K562 (cell line): Measurements from ENCODE around the gene CMSS1. TPM values are rescaled to one million over a fixed set of nuclear protein-coding genes. Genes with fewer than 3 reads are reported as not detected.

ENCODE experiments used
- CBFA2T2 ChIP-seq: fragments of 450-650 bp; conservative IDR thresholded peaks from 2 replicates; pipeline ENCODE4 v1.6.1; 2017; ENCODE audit warnings: mild to moderate bottlenecking
- ERF ChIP-seq: fragments of 450-650 bp; formaldehyde crosslinking; IDR thresholded peaks from 2 replicates; pipeline ENCODE4 v1.4.0; 2020; ENCODE audit warnings: mild to moderate bottlenecking, mixed read lengths
- HMGXB4 ChIP-seq: sonication (generic); formaldehyde crosslinking; IDR thresholded peaks from 2 replicates; pipeline ENCODE4 v1.8.1; 2023; ENCODE audit warnings: mild to moderate bottlenecking, missing genetic modification reagents
- HNRNPH1 ChIP-seq: fragments of 200-400 bp; formaldehyde crosslinking; optimal IDR thresholded peaks from 2 replicates; pipeline ENCODE3; 2017; ENCODE audit warnings: low read depth, mild to moderate bottlenecking, low read length, moderate library complexity
- HNRNPLL ChIP-seq: fragments of 200-400 bp; formaldehyde crosslinking; IDR thresholded peaks from 2 replicates; pipeline ENCODE4 v1.6.1; 2017; ENCODE audit warnings: low read length, low read depth, mild to moderate bottlenecking; ENCODE audit not compliant: poor library complexity, severe bottlenecking
- POLR2AphosphoS5 ChIP-seq: IDR thresholded peaks from 2 replicates; pipeline ENCODE4 v1.6.1; 2011; ENCODE audit warnings: mild to moderate bottlenecking, low read depth, low read length, moderate library complexity; ENCODE audit not compliant: control insufficient read depth, insufficient read depth
- PRMT5 ChIP-seq: sonication (generic); formaldehyde crosslinking; IDR thresholded peaks from 2 replicates; pipeline ENCODE4 v1.5.0; 2020; ENCODE audit warnings: missing genetic modification reagents
- SAFB ChIP-seq: fragments of 200-400 bp; formaldehyde crosslinking; IDR thresholded peaks from 2 replicates; pipeline ENCODE4 v1.6.1; 2017; ENCODE audit warnings: low read depth, low read length, borderline replicate concordance
- SNIP1 ChIP-seq: fragments of 450-650 bp; IDR thresholded peaks from 2 replicates; pipeline ENCODE4 v1.7.1; 2017; ENCODE audit warnings: low read depth, mild to moderate bottlenecking
- SP2 ChIP-seq: IDR thresholded peaks from 2 replicates; pipeline ENCODE4 v1.6.1; 2011; ENCODE audit warnings: mild to moderate bottlenecking, low read depth, low read length, moderate library complexity; ENCODE audit not compliant: poor library complexity, severe bottlenecking; ENCODE audit errors: extremely low read depth
- ZNF592 ChIP-seq: fragments of 450-650 bp; IDR thresholded peaks from 2 replicates; pipeline ENCODE4 v1.6.1; 2017; ENCODE audit warnings: antibody characterized with exemption, mild to moderate bottlenecking
- ZNF764 ChIP-seq: fragments of 250-450 bp; sonication (Bioruptor Pico); IDR thresholded peaks from 2 replicates; pipeline ENCODE4 v1.4.0; 2020; ENCODE audit warnings: low read depth, mild to moderate bottlenecking, moderate library complexity
- polyA plus RNA-seq, 8 experiments: library from polyadenylated mRNA; depleted of rRNA in 4 of 8; stranded (reverse) in 5 of 8; unstranded in 3 of 8; fragments of >200 nt; fragmentation: Nextera tagmentation in 2 of 8; fragmentation: Illumina TruSeq in 1 of 8; extraction: Ambion mirVana in 2 of 8; extraction: Trizol in 1 of 8; gene quantifications; 2 replicates each; pipeline versions ENCODE4 v1.2.1 to v1.2.3, GENCODE V29; 2011 to 2014; ENCODE audit warnings: inconsistent platforms in 1 of 8, missing spikeins in 1 of 8
- total RNA-seq, 7 experiments: library from RNA; depleted of rRNA in 6 of 7; stranded (reverse); fragments of >200 nt in 6 of 7; fragmentation: Illumina TruSeq in 2 of 7; extraction: Trizol in 2 of 7; gene quantifications; 2 replicates each; pipeline versions ENCODE4 v1.2.1 to v1.2.3, GENCODE V29; 2011 to 2021; ENCODE audit warnings: low replicate concordance in 1 of 7
- TF ChIP-seq, protein P1 (sequence below): fragments of 450-650 bp; formaldehyde crosslinking; IDR thresholded peaks from 2 replicates; pipeline ENCODE4 v1.4.0; 2020; ENCODE audit warnings: mild to moderate bottlenecking, moderate library complexity
- TF ChIP-seq, protein P2 (sequence below): sonication (generic); formaldehyde crosslinking; IDR thresholded peaks from 2 replicates; pipeline ENCODE4 v1.8.1; 2022; ENCODE audit warnings: missing genetic modification reagents

CMSS1 gene
- total and polyA plus RNA-seq, 9 of the 15 experiments (the other 6 are each of a cell fraction or from before 2014, with no cell fraction given): 46.9 to 109 (median 72.3) TPM

DNA sequence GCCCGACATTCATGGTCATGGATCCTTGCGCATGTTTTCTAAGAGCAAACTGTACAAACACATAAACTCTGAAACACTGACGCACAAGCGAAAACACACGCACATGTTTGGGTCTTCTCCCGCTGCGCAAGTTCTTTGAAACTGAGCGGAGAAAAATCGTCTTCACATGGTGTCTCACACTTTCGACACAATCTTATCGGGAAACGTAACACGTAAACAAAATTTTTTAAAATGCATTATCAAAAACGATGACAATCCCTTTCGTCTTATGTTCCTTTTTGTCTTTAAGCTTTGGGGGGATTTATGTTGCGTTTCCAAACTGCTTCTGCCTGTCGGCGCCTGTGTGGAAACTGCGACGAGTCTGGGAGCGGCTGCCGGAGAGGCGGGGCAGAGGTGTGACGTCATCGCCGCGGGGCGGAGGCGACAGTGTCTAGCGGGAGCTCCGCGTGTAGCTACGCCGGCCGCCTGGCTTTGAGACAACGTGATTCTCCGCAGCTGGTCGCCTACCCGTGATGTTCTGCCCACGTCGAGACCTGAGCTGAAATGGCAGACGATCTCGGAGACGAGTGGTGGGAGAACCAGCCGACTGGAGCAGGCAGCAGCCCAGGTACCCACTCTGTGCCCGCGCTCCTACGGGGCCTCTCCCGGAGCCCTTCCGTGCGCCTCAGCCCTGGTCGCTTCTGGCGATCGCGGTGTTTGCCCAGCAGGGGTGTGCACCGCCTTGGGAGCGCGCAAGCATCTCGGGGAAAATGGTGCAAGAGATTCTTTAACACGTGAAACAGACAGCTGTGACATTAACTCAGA is at the start of gene CMSS1 (continued):
- TF ChIP-seq, protein P1, sequence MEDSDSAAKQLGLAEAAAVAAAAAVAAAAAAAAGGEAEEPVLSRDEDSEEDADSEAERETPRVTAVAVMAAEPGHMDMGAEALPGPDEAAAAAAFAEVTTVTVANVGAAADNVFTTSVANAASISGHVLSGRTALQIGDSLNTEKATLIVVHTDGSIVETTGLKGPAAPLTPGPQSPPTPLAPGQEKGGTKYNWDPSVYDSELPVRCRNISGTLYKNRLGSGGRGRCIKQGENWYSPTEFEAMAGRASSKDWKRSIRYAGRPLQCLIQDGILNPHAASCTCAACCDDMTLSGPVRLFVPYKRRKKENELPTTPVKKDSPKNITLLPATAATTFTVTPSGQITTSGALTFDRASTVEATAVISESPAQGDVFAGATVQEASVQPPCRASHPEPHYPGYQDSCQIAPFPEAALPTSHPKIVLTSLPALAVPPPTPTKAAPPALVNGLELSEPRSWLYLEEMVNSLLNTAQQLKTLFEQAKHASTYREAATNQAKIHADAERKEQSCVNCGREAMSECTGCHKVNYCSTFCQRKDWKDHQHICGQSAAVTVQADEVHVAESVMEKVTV (CRISPR knock-in tag): no peak
- TF ChIP-seq PRMT5 (CRISPR knock-in tag) (no peak), SAFB (no peak), SP2 (no peak), SNIP1 (no peak), ZNF592 (no peak), ERF (CRISPR knock-in tag) (peak; percentile 82; the same call in 1 of the 2 replicates), ZNF764 (CRISPR knock-in tag) (no peak), HMGXB4 (CRISPR knock-in tag) (no peak), POLR2AphosphoS5 (peak; percentile 44; the same call in 1 of the 2 replicates), HNRNPLL (peak; percentile 68), HNRNPH1 (no peak), CBFA2T2 (no peak)
- TF ChIP-seq, protein P2, sequence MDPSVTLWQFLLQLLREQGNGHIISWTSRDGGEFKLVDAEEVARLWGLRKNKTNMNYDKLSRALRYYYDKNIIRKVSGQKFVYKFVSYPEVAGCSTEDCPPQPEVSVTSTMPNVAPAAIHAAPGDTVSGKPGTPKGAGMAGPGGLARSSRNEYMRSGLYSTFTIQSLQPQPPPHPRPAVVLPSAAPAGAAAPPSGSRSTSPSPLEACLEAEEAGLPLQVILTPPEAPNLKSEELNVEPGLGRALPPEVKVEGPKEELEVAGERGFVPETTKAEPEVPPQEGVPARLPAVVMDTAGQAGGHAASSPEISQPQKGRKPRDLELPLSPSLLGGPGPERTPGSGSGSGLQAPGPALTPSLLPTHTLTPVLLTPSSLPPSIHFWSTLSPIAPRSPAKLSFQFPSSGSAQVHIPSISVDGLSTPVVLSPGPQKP: no peak
